Left lung (tissue), 10 donors: ENCODE data around the gene LAMB2. TPM values are rescaled to one million over a fixed set of nuclear protein-coding genes. Genes with fewer than 3 reads are reported as not detected.

Experiments
- ATAC-seq: fragments of 200-7000 bp; cut with Tn5 transposase; one replicate; pipeline ENCODE4 v1.9.1; 2020; ENCODE audit warnings: moderate library complexity
- DNase-seq, 4 donors: peaks; one replicate each; pipeline ENCODE4 v3.0.0-alpha.2; 2013 to 2020
- H3K27ac ChIP-seq, 2 donors: fragments of 200-600 bp; sonication (generic) in 1 of 2; one replicate each; pipeline versions ENCODE4 v1.5.0 to v1.8.0; 2020 to 2021
- H3K27me3 ChIP-seq, 2 donors: fragments of 200-600 bp; sonication (generic) in 1 of 2; one replicate each; pipeline versions ENCODE4 v1.5.0 to v1.8.0; 2020 to 2021
- H3K36me3 ChIP-seq, 2 donors: fragments of 200-600 bp; sonication (generic) in 1 of 2; one replicate each; pipeline versions ENCODE4 v1.5.0 to v1.8.0; 2020 to 2021
- H3K4me1 ChIP-seq, 2 donors: fragments of 200-600 bp; one replicate each; pipeline ENCODE4 v1.8.0; 2021
- H3K4me3 ChIP-seq, 2 donors: fragments of 200-600 bp; sonication (generic) in 1 of 2; one replicate each; pipeline versions ENCODE4 v1.5.0 to v1.8.0; 2020 to 2021; ENCODE audit warnings: mild to moderate bottlenecking in 1 of 2
- H3K9me3 ChIP-seq, 2 donors: fragments of 200-600 bp; sonication (generic) in 1 of 2; one replicate each; pipeline versions ENCODE4 v1.5.0 to v1.8.0; 2020 to 2021
- intact Hi-C, 2 donors: fragments of 100-400 bp; cut with DNase I; formaldehyde crosslinking; loops; one replicate each; pipeline versions ENCODE4 v1.11.2 to v1.14.2; 2022
- polyA plus RNA-seq, 6 donors: library from polyadenylated mRNA; unstranded; fragments of 120-200 nt; gene quantifications; one replicate each; pipeline ENCODE4 v1.2.1, GENCODE V29; 2013; ENCODE audit not compliant: insufficient read length in 6 of 6
- total RNA-seq, 2 donors: library from RNA; stranded (reverse); fragmentation: NEBNext Ultra II Directional; extraction: Animal tissue kit (Norgen Biotek cat#: 25700); gene quantifications; one replicate each; pipeline ENCODE4 v1.2.1, GENCODE V29; 2021
- TF ChIP-seq, protein P1 (sequence below), 2 donors: fragments of 200-600 bp; sonication (generic) in 1 of 2; IDR thresholded peaks; one replicate each; pipeline versions ENCODE4 v1.5.0 to v1.8.0; 2021; ENCODE audit warnings: antibody characterized with exemption in 2 of 2
- donor health status: DM: no; HTN: yes; CAD: no.
- donor health status: DM: no; HTN: no; CAD: no.

Gene LAMB2
- total and polyA plus RNA-seq, 8 donors = 283 to 501 (median 444) TPM

DNA sequence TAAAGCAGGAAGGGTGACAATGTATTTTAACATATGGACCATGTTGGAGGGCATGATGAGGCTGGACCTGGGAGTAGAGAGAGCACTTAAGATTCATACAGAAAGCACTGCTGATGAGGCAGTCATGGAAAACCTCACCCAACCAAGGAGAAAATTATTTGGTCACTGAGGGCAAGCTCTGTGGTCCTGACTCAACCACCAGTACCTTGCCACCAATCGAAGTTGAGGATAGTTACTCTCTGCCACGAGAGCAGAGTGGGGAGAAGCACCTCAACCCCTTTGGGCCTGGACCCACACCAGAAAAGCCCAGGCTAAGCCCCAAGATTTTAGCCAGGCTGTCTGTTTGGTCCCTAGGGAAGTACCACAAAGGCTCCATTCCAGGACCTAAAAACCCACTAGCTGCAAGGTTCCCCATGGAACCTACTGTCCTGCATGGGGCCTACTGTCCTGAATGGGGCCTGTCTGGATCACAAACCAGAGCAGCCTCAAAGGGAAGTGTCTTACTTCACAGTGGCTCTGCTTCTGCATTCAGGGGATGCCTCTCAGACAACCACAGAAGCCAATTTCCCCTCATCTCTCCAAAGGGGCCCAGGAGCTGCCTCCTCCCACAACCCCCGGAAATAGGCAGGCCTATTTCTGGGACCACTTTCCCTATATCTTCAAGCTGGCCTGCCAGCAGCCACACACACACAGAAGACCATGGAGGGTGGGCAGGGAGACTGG lies 29.1 kb upstream of the LAMB2 start:
- Histone ChIP-seq H3K27me3 (no peaks in the 10 kb centered on the region), H3K9me3 (no peaks in the 10 kb centered on the region), H3K4me3 (no peak overlapping the region), H3K36me3 (peaks cover 0 to 30% of the 10 kb centered on the region in 2 donors), H3K4me1 (peaks cover 10 to 34% of the 10 kb centered on the region in 2 donors), H3K27ac (no peak overlapping the region)
- ATAC-seq = no peak
- TF ChIP-seq, protein P1, sequence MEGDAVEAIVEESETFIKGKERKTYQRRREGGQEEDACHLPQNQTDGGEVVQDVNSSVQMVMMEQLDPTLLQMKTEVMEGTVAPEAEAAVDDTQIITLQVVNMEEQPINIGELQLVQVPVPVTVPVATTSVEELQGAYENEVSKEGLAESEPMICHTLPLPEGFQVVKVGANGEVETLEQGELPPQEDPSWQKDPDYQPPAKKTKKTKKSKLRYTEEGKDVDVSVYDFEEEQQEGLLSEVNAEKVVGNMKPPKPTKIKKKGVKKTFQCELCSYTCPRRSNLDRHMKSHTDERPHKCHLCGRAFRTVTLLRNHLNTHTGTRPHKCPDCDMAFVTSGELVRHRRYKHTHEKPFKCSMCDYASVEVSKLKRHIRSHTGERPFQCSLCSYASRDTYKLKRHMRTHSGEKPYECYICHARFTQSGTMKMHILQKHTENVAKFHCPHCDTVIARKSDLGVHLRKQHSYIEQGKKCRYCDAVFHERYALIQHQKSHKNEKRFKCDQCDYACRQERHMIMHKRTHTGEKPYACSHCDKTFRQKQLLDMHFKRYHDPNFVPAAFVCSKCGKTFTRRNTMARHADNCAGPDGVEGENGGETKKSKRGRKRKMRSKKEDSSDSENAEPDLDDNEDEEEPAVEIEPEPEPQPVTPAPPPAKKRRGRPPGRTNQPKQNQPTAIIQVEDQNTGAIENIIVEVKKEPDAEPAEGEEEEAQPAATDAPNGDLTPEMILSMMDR (IDR thresholded peaks at IDR 0.05) = no peak
- peak in 1 of 4 donors; percentile 4 for DNase-seq
- intact Hi-C loops = no loop called here

DNA sequence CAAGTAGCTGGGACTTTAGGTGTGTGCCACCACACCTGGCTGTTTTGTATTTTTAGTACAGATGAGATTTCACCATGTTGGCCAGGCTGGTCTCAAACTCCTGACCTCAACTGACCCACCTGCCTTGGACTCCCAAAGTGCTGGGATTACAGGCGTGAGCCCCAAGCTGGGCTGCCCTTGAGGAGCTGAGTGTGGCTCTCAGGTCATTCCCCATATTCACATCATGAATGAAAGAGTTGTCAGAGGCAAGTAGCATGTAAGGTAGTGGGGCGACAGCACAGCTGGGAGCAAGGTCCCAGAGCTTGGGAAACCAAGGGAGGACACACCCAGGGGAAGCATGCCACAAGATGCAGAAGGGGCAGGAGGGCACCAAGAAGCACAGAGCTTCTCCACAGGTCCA lies 28.3 kb upstream of the LAMB2 start:
- ATAC-seq = no peak
- H3K4me1 ChIP-seq = peaks cover 10 to 28% of the 10 kb centered on the region in 2 donors
- no peak for DNase-seq
- no peaks in the 10 kb centered on the region for H3K9me3 ChIP-seq
- TF ChIP-seq, protein P1 (IDR thresholded peaks at IDR 0.05) = no peak
- H3K36me3 ChIP-seq = peaks cover 0 to 30% of the 10 kb centered on the region in 2 donors
- intact Hi-C loops = no loop called here
- no peaks in the 10 kb centered on the region for H3K27me3 ChIP-seq
- H3K27ac ChIP-seq = no peak overlapping the region
- H3K4me3 ChIP-seq = no peak overlapping the region

DNA sequence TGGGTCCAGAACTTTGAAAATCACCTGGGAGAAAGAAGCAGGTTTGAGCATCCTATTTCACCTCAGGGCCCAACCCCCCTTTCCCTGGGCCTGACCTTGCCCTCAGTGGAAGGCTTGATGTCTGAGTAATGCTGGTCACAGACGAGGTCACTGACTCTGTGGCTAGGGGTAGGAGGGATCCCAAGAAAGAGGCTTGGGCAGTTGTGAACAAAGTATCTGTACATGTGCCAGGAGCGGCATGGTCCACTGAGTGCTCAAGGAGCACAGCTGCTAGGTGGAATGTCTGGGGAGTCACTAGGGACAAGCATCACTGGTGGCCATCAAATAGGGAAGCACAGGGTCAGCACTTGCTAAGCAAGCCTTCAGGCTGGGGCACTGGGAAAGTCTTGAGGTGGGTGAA lies 25.9 kb upstream of the LAMB2 start:
- TF ChIP-seq, protein P1 (IDR thresholded peaks at IDR 0.05) = no peak
- H3K4me3 ChIP-seq = no peak overlapping the region
- intact Hi-C loops = no loop called here
- H3K9me3 ChIP-seq = no peaks in the 10 kb centered on the region
- H3K36me3 ChIP-seq = peaks cover 0 to 26% of the 10 kb centered on the region in 2 donors
- no peak overlapping the region for H3K27ac ChIP-seq
- H3K27me3 ChIP-seq = no peaks in the 10 kb centered on the region
- DNase-seq (no peak), ATAC-seq (no peak)
- peaks cover 0 to 10% of the 10 kb centered on the region in 2 donors for H3K4me1 ChIP-seq

DNA sequence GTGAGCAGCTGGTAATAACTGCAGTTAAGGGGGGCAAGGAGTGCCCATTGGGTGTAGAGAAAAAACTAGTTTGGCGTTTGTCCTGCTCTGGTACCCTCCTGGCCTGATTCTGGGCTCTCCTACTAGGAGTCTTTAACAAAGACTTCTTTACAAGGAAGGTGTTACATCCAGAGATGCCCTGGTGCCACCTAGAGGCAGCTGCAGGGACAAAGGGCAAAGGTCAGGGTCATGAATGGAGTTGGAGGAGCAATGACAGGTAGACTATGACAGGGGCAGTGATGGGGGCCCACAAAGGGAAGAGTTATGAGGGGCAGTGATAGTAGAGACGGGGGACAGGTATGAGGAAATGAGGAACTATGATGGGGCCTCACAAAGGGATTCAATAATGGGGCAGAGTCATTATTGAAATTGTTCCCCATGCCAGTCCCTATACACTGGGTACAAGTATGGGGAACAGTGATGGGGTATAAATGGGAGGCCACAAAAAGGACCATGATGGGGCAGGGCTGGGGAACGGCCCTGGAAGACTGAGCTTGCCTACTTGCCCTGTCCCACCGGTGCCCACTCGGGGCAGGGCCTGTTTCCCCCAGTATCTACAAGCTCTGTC lies 25.4 kb upstream of the LAMB2 start:
- ATAC-seq (peak; percentile 69), DNase-seq (no peak)
- Histone ChIP-seq H3K9me3 (no peaks in the 10 kb centered on the region), H3K4me1 (peaks cover 0 to 10% of the 10 kb centered on the region in 2 donors), H3K4me3 (no peak overlapping the region), H3K36me3 (peaks cover 0 to 20% of the 10 kb centered on the region in 2 donors), H3K27me3 (no peaks in the 10 kb centered on the region), H3K27ac (no peak overlapping the region)
- TF ChIP-seq, protein P1 (IDR thresholded peaks at IDR 0.05) = peak in 1 of 2 donors; percentile 38
- intact Hi-C loops = no loop called here

DNA sequence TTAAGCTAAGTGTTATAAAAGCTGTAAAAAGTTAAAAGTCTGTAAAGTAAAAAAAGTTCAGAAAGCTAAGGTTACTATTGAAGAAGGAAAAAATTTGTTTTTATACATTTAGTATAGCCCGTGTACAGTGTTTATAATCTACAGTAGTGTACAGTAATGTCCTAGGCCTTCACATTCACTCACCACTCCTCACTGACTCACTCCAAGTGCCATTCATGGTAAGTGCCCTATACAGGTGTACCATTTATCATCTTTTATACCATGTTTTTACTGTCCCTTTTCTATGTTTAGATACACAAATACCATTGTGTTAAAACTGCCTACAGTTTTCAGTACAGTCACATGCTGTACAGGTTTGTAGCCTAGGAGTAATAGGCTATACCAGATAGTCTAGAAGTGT lies 24.4 kb upstream of the LAMB2 start:
- H3K36me3 ChIP-seq = peaks cover 0 to 11% of the 10 kb centered on the region in 2 donors
- no peak for ATAC-seq
- no peak overlapping the region for H3K4me3 ChIP-seq
- peaks cover 0 to 5% of the 10 kb centered on the region in 2 donors for H3K4me1 ChIP-seq
- H3K27me3 ChIP-seq = no peaks in the 10 kb centered on the region
- H3K27ac ChIP-seq = no peak overlapping the region
- no peak for DNase-seq
- TF ChIP-seq, protein P1 (IDR thresholded peaks at IDR 0.05) = no peak
- intact Hi-C loops = no loop called here
- no peaks in the 10 kb centered on the region for H3K9me3 ChIP-seq
